ENCODE results near the gene HNRNPA0.

GRCh38 chr5:137754188-137754960, at the start of gene HNRNPA0:
- TF ChIP-seq CTCF (IDR thresholded peaks at IDR 0.05; ENCODE audit: extremely low read depth in 1 of 2, insufficient read depth in 1 of 2, low read depth in 1 of 2, low read length in 2 of 2) (no peak), POLR2A (IDR thresholded peaks at IDR 0.05; ENCODE audit: low read depth, low read length) (peak; percentile 97), EZH2 (IDR thresholded peaks at IDR 0.05; ENCODE audit: borderline replicate concordance, low read depth, low read length, severe bottlenecking) (no peak), GATA2 (IDR thresholded peaks at IDR 0.05; ENCODE audit: insufficient read depth, insufficient read length, low read depth, low read length) (no peak), JUN (IDR thresholded peaks at IDR 0.05; ENCODE audit: borderline replicate concordance, insufficient read depth, insufficient read length, low read depth) (no peak)
